ENCODE results near the gene CHRNA1.

GRCh38 chr2:174768557-174768956 is 4.3 kb upstream of the CHRNA1 start:
- TF ChIP-seq EZH2 (IDR thresholded peaks at IDR 0.05; ENCODE audit: borderline replicate concordance, low read length) (no peak), CTCF (IDR thresholded peaks at IDR 0.05; ENCODE audit: low read length) (no peak)

All from OCI-LY1 (cell line).